ENCODE data around the gene LATS2.

The LATS2 gene

DNA sequence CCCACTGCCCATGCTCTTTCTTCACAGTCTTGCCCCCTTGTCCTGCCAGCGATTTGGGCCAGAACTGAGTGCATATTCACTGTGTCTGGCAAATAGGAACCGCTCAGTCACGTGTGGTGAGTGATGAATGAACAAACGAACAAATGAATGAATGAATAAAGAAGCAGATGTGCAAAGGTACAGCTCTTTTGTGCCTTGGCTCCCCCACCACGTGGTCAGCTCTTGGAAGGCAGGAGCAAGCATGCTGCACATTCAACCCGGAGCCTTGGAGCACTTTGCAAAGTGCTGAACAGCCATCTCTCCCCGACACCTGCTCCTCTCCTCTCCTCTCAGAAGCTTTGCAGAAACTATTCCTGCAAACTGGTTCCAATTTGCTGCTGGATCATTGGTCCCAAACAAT is 52.4 kb downstream of the LATS2 start:
- no peak overlapping the region for H3K27ac ChIP-seq (ENCODE audit: insufficient read depth, low read depth, low read length, poor library complexity, severe bottlenecking)
- no peaks in the 10 kb centered on the region for H3K9me3 ChIP-seq (ENCODE audit: control insufficient read depth, low read length)
- H3K4me1 ChIP-seq (ENCODE audit: control insufficient read depth, insufficient read depth, low read length): no peaks in the 10 kb centered on the region
- no peaks in the 10 kb centered on the region for H3K27me3 ChIP-seq (ENCODE audit: control insufficient read depth, insufficient read depth, low read length, poor library complexity, severe bottlenecking)
- 91 to 92% methylated on average over 7 of the region's 7 CpGs for WGBS, 2 experiments
- H3K36me3 ChIP-seq (ENCODE audit: control insufficient read depth, insufficient read depth, low read length): no peaks in the 10 kb centered on the region
- no peak overlapping the region for H3K4me3 ChIP-seq (ENCODE audit: insufficient read depth, low read depth, low read length)

DNA sequence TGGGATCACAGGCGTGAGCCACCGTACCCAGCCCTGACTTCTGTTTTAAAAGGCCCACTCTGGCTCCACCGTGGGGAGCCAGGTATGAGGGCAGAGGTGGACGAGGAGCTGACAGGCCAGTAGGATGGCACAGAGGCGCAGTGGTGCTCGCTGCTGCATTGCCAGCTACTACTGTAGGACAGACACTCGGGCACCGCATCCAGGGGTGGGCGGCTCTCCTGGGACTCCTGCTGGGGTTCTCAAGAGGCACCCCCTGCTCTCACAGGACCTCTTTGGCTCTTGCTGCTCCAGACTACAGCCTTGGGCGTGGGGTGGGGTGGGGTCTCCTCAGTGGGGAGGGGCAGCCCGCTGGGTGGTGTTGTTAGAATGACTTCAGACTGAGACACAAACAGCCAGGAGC is 53.4 kb downstream of the LATS2 start:
- WGBS, 2 experiments: 92 to 94% methylated on average over 11 of the region's 11 CpGs
- no peaks in the 10 kb centered on the region for H3K9me3 ChIP-seq (ENCODE audit: control insufficient read depth, low read length)
- no peaks in the 10 kb centered on the region for H3K27me3 ChIP-seq (ENCODE audit: control insufficient read depth, insufficient read depth, low read length, poor library complexity, severe bottlenecking)
- no peaks in the 10 kb centered on the region for H3K4me1 ChIP-seq (ENCODE audit: control insufficient read depth, insufficient read depth, low read length)
- H3K4me3 ChIP-seq (ENCODE audit: insufficient read depth, low read depth, low read length): no peak overlapping the region
- H3K27ac ChIP-seq (ENCODE audit: insufficient read depth, low read depth, low read length, poor library complexity, severe bottlenecking): no peak overlapping the region
- H3K36me3 ChIP-seq (ENCODE audit: control insufficient read depth, insufficient read depth, low read length): no peaks in the 10 kb centered on the region

DNA sequence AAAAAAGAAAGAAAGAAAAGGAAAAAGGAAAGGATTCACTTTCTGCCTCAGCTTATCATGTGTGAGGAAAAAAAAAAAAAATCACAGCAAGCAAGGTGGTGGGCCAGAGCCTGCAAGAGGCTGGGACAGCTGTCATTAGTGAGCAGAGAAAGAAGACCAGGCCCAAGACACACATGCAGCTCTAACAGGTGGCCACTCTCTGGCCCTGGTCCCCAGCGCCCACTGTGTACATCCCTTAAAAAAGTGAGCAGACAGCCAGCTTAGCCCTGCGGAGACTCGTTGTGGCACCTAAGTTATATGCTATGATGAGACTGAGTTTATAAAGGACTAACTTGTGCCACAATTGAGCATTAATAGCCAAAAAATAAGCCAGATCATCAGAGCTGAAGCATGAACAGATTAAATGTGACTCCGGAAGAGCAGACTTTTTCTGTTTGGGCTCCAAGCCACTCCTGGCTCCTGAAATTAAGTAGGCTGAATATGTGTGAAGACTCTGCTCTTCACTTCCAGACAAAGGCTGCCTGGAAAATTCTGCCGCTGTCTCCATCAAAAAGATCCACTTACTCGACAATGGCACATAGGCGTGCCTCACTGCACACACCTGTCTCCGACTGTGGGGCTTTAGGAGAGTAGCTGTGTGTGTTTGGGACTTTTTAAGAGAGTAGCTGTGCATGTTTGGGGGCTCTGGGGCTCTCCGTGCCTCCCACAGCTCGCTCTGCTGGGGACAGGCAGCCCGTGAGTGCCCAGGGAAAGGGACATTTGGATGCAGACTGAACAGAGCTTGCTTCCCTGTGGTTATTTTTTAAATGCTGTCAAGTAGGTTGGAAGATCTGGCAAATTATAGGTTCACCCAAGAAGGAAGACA is 55.0 kb downstream of the LATS2 start:
- Histone ChIP-seq H3K27ac (ENCODE audit: insufficient read depth, low read depth, low read length, poor library complexity, severe bottlenecking) (peak overlapping the region; percentile 26), H3K4me1 (ENCODE audit: control insufficient read depth, insufficient read depth, low read length) (no peaks in the 10 kb centered on the region), H3K9me3 (ENCODE audit: control insufficient read depth, low read length) (no peaks in the 10 kb centered on the region), H3K36me3 (ENCODE audit: control insufficient read depth, insufficient read depth, low read length) (no peaks in the 10 kb centered on the region), H3K27me3 (ENCODE audit: control insufficient read depth, insufficient read depth, low read length, poor library complexity, severe bottlenecking) (no peaks in the 10 kb centered on the region), H3K4me3 (ENCODE audit: insufficient read depth, low read depth, low read length) (no peak overlapping the region)
- 92 to 94% methylated on average over 11 of the region's 11 CpGs for WGBS, 2 experiments

DNA sequence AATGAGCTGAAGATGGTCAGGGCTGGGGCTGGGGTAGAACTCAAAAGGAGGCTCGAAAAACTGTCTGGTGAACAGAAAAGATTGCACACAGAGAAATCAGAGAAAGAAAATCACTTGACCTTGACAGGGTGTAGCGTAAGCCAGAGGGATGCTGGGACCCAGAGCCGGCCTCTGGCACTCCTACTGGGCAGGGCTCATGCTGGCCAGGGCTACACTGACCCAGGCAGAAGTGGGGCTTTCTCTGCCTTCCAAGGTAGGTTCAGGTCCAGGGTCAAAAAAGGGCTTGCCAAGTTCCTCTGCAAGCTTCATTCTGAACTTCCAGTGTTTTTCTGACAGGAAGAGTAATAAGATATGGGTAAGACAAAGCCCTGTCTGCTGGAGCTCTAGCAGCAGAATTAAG is 56.2 kb downstream of the LATS2 start:
- Histone ChIP-seq H3K4me3 (ENCODE audit: insufficient read depth, low read depth, low read length) (no peak overlapping the region), H3K27ac (ENCODE audit: insufficient read depth, low read depth, low read length, poor library complexity, severe bottlenecking) (no peak overlapping the region), H3K4me1 (ENCODE audit: control insufficient read depth, insufficient read depth, low read length) (no peaks in the 10 kb centered on the region), H3K27me3 (ENCODE audit: control insufficient read depth, insufficient read depth, low read length, poor library complexity, severe bottlenecking) (no peaks in the 10 kb centered on the region), H3K9me3 (ENCODE audit: control insufficient read depth, low read length) (no peaks in the 10 kb centered on the region), H3K36me3 (ENCODE audit: control insufficient read depth, insufficient read depth, low read length) (no peaks in the 10 kb centered on the region)
- WGBS, 2 experiments: 93 to 95% methylated on average over 3 of the region's 3 CpGs

DNA sequence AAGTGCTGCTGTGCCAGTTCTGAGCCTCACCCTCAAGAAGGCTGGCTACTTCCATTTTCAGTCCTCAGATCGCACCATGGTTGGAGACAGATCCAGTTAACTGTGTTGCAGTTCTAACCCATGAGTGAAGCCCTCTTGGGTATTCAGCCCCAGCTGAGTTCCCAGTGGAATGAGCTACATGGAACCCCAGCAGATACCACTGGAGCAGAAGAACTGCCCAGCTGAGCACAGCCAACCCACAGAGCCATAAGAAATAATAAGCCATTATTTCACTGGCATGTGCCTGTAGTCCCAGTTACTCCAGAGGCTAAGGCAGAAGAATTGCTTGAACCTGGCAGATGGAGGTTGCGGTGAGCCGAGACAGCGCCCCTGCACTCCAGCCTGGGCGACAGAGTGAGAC is 59.9 kb downstream of the LATS2 start:
- Histone ChIP-seq H3K27me3 (ENCODE audit: control insufficient read depth, insufficient read depth, low read length, poor library complexity, severe bottlenecking) (no peaks in the 10 kb centered on the region), H3K27ac (ENCODE audit: insufficient read depth, low read depth, low read length, poor library complexity, severe bottlenecking) (no peak overlapping the region), H3K4me1 (ENCODE audit: control insufficient read depth, insufficient read depth, low read length) (no peaks in the 10 kb centered on the region), H3K9me3 (ENCODE audit: control insufficient read depth, low read length) (no peaks in the 10 kb centered on the region), H3K36me3 (ENCODE audit: control insufficient read depth, insufficient read depth, low read length) (no peaks in the 10 kb centered on the region), H3K4me3 (ENCODE audit: insufficient read depth, low read depth, low read length) (no peak overlapping the region)
- 76 to 95% methylated on average over 5 of the region's 5 CpGs for WGBS, 2 experiments

DNA sequence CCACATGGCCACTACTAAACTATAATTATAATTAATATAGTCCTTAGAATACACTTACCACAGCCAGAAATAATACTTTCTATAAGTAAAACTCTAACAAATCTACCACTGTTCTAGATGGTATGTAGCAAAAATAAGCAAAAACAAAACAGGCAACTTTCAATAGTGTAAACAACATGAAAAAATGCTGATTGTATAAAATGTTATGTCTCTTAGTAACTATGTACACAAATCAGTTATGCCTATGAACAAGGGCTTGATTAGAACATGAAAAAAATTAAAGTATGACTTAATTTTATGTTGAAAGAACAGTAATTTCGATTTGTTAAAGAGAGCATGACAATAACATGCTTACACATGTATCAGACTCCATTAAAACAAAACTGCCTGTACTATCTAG is 60.7 kb downstream of the LATS2 start:
- WGBS, 2 experiments: 100% methylated on average over 1 of the region's 1 CpG; no CpG with 5 or more reads in 1 of the 2 experiments
- Histone ChIP-seq H3K27me3 (ENCODE audit: control insufficient read depth, insufficient read depth, low read length, poor library complexity, severe bottlenecking) (no peaks in the 10 kb centered on the region), H3K36me3 (ENCODE audit: control insufficient read depth, insufficient read depth, low read length) (no peaks in the 10 kb centered on the region), H3K9me3 (ENCODE audit: control insufficient read depth, low read length) (no peaks in the 10 kb centered on the region), H3K27ac (ENCODE audit: insufficient read depth, low read depth, low read length, poor library complexity, severe bottlenecking) (no peak overlapping the region), H3K4me1 (ENCODE audit: control insufficient read depth, insufficient read depth, low read length) (no peaks in the 10 kb centered on the region), H3K4me3 (ENCODE audit: insufficient read depth, low read depth, low read length) (no peak overlapping the region)

DNA sequence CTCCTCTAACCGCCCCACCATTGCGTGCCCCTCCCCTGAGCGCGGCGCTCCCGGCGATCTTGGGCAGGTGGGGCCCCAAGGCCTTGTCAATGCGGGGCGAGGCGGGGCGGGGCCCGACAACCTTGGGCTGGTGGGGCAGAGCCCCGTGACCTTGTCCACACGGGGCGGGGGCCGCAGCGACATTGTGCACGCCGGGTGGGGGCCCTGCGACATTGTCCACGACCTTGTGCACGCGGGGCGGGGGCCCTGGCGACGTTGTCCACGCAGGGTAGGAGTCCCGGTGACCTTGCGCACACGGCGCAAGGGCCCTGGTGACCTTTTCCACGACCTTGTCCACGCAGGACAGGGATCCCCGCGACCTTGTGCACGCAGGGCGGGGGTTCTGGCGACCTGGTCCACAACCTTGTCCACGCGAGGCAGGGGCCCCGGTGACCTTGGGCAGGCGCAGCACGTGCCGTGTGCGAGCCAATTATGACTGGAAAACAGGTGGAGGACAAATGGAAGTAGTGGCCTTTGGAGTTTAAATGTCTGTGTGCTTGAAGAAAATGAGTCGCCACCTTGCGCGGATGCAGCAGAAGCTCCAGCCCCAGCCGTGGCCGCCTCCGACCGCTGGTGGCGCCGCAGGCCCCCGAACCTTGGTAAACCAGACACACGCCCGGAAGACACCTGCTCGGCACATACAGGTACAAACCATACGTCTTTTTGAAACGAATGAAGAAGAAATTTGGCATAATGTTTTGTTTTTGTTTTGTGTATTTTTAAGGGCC is 62.6 kb downstream of the LATS2 start:
- no peaks in the 10 kb centered on the region for H3K4me1 ChIP-seq (ENCODE audit: control insufficient read depth, insufficient read depth, low read length)
- no peak overlapping the region for H3K27ac ChIP-seq (ENCODE audit: insufficient read depth, low read depth, low read length, poor library complexity, severe bottlenecking)
- no peaks in the 10 kb centered on the region for H3K9me3 ChIP-seq (ENCODE audit: control insufficient read depth, low read length)
- no peaks in the 10 kb centered on the region for H3K36me3 ChIP-seq (ENCODE audit: control insufficient read depth, insufficient read depth, low read length)
- no peaks in the 10 kb centered on the region for H3K27me3 ChIP-seq (ENCODE audit: control insufficient read depth, insufficient read depth, low read length, poor library complexity, severe bottlenecking)
- no peak overlapping the region for H3K4me3 ChIP-seq (ENCODE audit: insufficient read depth, low read depth, low read length)
- 96% methylated on average over 60 of the region's 60 CpGs for WGBS, 2 experiments

DNA sequence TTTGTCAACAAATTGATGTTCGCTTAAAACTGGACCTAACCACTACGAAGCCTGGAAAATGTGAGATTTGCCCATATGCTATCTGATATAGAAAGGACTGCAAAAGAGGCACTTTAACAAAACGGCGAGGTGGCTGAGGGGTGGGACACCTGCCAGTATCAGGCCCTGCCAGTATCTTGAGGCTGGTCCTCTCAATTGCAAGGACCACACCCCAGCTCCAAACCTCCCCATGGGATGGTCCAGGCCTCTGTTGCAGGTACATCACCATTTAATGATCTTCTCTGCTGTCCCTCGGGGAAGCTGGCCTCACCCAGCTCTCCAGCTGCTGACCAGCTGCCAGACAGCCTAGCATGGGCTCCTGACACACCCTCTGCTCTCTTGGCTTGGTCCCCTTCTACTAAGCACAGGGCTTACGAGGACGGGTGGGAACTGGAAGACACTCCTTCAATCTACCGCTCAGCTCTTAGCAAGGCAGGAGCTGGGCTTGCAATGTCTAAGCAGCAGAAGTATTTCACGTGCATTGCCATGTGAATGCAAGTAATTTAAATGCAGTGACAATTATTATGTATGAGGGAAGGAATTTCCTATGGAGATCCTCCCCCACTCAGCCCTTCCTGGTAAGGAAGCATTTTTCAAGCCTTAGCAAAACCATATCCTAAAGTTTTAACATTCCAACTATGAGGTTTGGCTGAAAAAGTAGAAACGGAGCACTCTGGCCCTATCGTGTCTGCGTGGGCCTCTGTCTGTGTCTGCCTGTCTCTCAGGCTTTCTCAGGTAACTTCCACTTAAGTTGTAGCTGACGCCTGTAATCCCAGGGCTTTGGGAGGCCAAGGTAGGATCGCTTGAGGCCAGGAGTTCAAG is 63.9 kb downstream of the LATS2 start:
- Histone ChIP-seq H3K36me3 (ENCODE audit: control insufficient read depth, insufficient read depth, low read length) (no peaks in the 10 kb centered on the region), H3K27ac (ENCODE audit: insufficient read depth, low read depth, low read length, poor library complexity, severe bottlenecking) (no peak overlapping the region), H3K4me3 (ENCODE audit: insufficient read depth, low read depth, low read length) (no peak overlapping the region), H3K9me3 (ENCODE audit: control insufficient read depth, low read length) (no peaks in the 10 kb centered on the region), H3K4me1 (ENCODE audit: control insufficient read depth, insufficient read depth, low read length) (no peaks in the 10 kb centered on the region), H3K27me3 (ENCODE audit: control insufficient read depth, insufficient read depth, low read length, poor library complexity, severe bottlenecking) (no peaks in the 10 kb centered on the region)
- WGBS, 2 experiments: 88 to 90% methylated on average over 14 of the region's 14 CpGs

DNA sequence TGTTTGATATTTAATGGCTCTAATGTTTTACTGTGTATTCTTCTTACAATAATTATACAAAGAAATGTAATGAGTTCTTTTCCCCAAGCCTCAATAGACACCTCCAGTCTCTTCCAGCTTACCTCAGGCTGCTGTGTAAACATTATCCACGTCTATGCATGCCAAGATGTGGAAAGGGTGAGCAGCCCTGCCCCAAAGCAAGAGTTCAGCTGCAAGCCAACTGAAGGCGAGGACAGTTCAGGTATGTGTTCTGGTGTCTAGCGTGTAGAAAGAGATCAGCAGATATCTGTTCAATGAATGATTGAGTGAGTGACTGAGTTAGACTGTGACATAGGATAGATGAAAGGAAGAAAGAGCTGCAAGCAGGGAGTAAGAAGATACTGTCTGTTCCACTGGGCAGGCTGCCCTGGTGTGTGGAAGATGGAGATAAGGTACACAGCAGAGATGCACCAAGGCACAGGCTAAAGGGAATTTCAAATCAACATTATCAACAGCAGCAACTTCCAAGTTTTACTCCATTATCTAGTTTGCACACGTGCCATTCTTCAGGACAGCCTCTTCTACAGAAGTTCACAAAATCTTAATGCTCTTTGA is 66.0 kb downstream of the LATS2 start:
- Histone ChIP-seq H3K36me3 (ENCODE audit: control insufficient read depth, insufficient read depth, low read length) (peaks cover 4% of the 10 kb centered on the region), H3K4me1 (ENCODE audit: control insufficient read depth, insufficient read depth, low read length) (no peaks in the 10 kb centered on the region), H3K9me3 (ENCODE audit: control insufficient read depth, low read length) (no peaks in the 10 kb centered on the region), H3K27me3 (ENCODE audit: control insufficient read depth, insufficient read depth, low read length, poor library complexity, severe bottlenecking) (no peaks in the 10 kb centered on the region), H3K27ac (ENCODE audit: insufficient read depth, low read depth, low read length, poor library complexity, severe bottlenecking) (no peak overlapping the region), H3K4me3 (ENCODE audit: insufficient read depth, low read depth, low read length) (no peak overlapping the region)
- WGBS, 2 experiments: 90 to 94% methylated on average over 4 of the region's 4 CpGs

Measured in ectodermal cell (in vitro differentiated cells).